D341Med (cell line): ENCODE data around the gene PDLIM3.
"Not testable (repeated sequence)": the region's sequence is repeated elsewhere in the genome, so short reads cannot be mapped to it uniquely, and the experiment has no call there.

ENCODE experiments used
- DNase-seq: peaks from one replicate; pipeline ENCODE4 v3.0.0; 2012; ENCODE audit warnings: low spot score

Gene PDLIM3

DNA sequence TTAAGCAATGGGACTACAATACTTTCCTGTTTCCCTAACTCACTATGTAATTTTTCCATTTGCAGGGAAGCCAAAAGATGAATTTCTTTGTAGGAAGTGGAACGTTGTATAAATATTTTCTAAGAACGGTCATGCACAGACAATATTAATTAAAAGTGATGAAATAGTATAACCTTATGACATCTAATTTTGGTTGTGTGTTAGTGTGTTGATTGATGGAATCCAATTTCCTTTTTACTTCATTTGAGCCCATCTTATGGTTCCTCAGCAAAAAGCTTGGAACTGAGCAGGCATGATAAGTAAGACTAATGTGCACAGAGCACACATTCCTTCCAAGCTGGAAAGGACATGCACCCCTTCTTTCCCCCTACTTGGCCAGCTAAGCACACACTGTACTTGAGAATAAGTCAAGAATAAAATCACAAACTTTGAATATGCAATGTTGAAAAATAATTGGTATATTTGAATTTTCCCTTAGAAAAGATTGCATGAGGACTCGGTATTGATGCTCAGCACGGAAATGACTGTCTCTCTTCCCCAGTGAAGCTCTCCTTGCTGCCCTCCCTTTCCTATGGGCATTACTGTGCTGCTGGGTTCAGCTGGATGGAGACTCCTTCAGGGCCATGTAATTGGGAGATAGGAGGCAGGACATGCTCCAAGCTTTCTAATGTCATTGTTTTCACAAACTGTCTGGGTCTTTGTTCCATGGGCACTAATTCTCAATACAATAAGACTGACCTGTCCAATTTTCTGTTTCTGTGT is 19.2 kb upstream of the PDLIM3 start:
- no peak for DNase-seq

DNA sequence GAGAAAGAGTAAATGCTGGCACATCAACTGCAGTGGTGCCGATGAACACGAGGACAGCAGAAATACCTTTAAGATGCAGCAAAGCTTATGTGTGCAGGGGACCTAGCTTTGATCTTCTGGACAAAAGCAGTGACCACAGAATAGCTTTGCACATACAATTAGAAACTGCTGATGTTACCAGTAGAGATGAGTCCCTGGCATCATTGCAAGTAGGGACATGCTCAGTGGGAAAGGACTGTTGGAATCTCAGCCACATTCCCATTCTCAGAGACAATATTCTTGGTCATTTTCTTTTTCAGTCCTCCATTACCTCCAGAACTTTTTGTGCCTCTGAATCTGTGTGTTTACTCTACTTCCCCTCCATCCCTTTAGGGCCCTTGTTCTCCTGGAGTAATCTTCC is 16.9 kb upstream of the PDLIM3 start:
- no peak for DNase-seq

DNA sequence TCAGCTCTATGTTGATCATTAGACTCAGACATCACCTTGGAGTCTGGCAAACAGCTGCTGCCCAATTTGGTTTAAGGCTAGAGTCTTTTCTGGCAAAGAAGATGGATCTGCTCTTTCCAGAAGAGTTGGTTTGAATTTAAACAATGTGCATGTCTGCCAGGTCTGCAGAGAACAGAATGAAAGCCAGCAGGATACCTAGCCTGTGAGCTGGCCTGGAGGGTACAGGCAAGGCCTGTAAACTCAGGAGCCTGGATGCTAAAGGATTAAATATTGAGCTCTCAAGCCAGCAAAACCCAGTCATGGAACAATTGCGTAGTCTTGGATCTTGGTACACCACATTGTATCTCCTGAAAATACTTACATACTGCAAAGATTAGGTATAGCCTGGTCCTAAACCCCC is 15.6 kb upstream of the PDLIM3 start:
- DNase-seq = no peak

DNA sequence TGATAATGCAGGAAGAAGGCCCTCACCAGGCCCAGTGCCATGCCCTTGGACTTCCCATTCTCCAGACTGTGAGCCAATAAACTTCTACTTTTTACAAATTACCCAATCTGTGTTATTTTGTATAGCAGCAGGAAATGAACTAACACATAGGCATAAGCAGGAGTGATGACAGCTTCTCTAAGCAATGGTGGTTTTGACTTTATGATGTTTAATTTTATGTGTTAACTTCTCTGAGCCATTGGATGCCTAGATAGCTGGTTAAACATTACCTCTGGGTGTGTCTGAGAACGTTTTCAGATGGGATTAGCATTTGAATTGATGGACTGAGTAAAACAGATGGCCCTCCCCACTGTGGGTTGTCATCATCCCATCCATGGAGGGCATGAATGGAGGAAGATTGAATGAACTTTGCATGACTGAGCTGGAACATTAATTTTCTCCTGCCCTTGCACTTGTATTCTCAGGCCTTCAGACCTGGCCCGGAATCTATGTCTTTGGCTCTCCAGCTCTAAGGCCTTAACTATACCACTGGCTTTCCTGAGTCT is 13.9 kb upstream of the PDLIM3 start:
- no peak for DNase-seq

DNA sequence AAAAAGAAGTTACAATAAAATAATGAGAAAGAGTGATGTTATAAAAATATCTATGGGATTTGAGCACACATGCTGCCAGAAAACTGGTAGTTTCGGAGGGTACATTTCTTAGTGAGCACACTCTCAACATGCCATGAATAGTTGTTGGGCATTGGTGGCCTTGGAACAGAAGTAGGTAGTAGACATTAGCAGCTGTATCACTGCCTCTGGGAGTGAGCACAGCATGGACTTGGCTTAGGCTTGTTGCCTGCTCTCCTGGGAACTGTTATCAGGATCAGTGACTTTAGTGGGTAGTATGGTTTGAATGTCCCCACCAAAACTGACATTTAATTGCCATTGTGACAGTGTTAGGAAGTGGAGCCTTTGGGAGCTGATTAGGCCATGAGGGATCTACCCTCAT is 13.3 kb upstream of the PDLIM3 start:
- no peak for DNase-seq

DNA sequence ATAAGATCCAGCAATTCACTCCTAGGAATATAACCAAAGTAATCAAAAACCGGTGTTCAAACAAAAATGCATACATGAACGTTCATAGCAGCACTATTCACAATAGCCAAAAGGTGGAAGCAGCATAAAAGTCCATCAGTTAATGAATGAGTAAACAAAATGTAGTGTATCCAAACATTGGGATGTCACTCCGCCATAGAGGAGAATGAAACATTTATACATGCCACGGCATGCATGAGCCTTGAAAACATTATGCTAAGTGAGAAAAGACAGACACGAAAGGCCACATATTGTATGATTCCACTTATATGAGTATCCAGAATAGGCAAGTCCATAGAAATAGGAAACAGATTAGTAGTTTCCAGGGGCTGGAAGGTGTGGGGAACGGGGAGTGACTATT is 11.0 kb upstream of the PDLIM3 start:
- no peak for DNase-seq

DNA sequence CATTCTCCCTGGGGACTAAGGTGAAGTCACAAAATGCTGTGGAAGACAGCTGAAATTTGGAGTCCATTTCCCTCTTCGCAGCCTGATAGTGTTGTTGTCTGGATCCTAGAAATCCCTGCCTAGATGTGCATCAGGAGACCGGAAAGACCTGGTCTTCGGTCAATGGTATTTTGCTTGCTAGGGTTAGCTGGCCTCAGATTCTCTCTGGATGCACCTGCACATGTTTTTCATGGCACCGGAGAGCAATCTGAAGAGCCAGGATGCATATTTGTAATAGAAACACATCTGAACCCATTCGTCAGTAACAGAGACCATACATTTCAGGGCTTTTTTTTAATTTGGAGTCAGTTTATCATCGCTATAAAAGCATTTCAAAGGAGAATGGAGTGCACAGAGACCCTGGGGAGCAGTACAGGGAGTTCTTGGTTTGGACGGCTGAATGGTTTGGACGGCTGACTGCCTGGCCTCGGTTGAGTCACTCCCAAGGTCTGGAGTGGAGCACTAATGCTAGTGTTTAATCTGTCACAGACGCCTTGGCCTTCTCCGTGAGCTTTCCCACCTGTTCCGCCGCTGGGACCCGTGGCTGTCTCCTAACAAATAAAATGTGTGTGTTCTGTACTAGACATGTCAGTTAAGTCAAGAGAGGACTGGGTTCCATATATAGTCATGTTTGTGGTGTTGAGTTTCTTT is 7.5 kb upstream of the PDLIM3 start:
- DNase-seq = no peak

DNA sequence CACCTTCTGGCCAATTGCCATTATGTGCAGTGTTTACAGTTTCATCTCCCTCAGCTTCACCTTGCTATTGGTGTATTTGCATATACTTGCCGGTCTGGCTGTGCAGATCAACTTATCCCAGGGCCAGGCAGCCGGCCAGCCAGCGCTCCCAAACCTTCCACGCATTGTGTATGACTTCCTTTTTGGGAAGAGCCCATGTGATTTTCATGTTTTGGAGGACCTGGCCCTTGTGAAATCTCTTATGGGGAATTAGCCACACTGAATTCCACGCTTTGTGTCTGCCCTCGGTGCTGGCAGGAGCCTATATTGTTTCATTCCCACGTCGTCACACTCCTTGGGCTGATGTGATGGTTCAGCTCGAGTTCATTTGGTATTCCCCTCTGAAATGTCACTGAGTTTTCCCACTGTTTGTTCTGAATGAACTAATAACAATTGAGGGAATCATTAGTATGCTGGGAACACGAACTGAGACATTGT is 6.0 kb upstream of the PDLIM3 start:
- no peak for DNase-seq

DNA sequence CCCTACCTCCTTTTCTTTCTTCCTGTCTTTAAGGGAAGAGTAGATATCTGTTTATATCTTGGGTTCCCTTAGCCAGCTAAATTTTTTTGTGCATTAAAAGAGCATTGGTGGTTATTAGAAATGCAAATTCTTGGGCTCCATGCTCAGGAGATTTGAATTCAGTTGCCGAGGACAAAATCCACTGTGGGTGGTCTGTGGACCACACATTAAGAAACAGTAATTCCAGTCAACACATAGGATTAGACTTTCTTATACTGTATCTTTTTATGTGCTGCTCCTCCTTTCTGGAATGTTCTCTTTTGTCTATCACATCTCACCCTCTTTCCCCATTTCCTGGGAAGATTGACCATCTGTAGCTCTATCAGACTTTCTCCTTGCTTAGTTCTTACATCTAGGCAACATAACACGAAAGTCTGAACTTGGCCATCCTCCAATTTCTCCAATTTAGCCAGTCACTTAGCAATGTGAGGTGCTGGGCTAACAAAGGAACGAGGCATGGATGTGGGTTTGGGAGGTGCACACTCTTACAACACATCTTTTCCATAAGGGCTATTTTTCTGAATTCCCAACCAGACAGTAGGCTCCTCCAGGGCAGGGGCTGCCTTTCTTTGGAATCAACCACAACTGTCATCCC is 5.3 kb upstream of the PDLIM3 start:
- no peak for DNase-seq

DNA sequence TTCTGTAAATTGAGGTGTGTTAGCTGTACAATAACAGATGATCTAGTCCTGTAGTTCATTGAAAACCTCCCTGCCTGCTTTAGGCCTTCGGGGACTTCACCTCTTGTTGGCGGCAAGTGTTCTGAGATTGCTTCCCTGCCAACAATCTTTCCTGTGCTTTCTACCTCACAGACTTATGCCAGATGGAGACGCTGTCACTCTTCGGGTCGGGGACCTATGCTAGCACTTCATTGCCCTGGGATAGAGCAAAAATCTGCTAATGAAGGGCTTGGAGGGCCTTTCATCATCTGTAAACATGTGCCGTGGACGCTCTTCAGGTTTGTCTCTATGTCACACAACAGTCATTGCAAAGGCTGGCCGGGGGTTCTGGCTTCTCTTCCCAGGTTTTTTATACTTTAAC is 4.7 kb upstream of the PDLIM3 start:
- DNase-seq = no peak

DNA sequence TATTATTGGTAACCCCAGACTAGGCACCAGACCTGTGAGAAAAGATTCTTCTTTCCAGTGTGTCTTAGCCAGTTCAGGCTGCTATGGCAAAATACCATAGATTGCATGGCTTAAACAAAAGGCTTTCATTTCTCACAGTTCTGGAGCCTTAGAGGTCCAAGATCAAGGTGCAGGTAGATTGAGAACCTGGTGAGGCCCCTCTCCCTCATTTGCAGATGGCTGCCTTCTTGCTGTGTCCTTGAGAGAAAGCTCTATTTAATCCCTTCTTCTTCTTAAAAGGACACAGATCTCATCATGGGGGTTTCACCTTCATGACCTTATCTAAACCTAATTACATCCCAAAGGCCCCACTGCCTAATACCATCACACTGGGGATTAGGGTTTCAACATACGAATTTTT is 3.5 kb upstream of the PDLIM3 start:
- no peak for DNase-seq

DNA sequence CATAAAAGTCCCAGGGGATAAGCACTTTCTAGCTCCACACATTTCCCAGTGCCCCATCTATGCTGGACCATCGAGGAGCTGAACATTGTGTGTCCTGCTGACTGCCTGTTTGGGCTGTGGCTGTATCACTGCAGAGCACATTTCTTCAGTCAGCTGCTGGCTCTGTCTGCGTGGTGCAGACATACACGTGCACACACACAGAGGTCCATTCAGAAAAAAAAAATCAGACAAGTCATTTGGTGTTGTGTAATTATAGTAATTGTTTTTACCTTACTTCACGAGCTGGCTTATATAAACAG is 1.1 kb upstream of the PDLIM3 start:
- no peak for DNase-seq

DNA sequence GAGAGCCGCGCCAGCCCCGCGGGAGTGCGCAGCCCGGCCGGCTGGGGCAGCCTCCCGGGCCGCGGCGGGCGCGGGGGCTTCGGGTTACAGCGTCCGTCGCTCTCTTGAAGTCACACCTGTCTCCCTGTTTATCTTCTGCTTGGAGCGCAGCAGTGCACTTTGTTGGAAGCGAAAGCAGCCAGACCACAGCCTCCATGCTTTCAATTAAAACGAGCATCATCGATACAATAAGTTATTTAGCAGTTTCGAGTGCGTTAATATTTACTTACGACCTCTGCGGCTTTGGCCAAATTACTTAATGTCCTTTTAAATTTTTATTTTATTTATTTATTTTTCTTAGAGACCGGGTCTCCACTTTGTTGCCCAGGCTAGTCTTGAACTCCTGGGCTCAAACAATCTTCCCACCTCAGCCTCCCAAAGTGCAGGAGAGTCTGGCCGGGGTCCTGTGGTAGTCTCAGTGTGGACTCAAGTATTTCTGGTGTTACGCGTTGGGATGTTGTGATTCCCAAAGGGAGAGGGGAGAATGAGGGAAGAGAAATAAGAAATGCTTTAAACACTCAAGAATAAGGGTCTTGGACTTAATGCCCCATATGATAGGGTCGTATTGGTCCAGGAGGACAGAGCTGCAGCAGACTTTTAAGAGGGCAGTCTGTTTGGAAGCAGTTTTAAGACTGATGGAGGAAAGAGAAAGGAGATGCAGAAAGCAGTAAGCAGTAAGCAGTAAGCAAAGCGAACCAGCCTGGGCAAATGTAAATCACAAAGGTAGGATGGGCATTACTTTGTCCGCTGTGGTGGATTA is 504 bp upstream of the PDLIM3 start:
- DNase-seq = no peak

DNA sequence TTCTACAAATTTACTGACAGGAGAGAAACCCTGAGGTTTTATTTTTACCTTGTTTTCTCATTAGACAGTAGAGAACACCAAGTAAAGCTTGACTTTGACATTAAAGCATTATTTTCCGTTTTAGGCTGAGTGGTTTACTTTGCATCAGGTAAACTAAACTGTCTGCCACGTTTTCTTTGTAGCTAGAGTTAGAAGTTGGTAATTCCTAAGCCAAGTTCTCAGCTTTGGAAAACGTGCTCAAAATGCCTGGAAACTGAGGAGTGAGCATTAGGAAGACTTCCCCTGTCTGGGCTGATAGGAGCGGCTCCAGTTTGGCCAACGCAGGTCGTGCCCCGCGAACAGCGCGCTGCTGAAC is 819 bp downstream of the PDLIM3 start:
- DNase-seq = no peak

DNA sequence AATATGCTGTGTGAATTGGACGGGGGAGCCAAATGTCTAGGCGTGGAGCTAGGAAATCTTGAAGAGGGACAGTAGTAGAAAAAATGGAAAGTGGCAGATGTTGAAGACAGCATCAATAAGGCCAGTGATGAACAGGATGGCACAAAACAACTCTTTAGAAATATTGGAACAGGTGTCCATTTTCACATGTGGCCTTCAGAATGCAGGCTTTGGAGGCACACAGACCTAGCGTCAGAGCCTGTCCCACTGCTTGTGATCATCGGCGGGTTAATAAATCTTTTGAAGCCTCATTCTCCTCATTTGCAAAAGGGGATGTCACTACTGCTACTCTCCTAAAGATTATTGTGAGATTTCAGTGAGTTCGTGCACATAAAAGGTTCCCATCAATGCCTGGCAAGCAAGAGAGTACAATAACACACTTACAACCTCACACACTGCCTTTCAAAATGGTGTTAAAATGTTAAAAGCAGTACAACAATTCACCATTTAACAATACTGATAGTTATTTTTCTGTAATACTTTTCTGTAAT is 2.4 kb downstream of the PDLIM3 start:
- DNase-seq = no peak

DNA sequence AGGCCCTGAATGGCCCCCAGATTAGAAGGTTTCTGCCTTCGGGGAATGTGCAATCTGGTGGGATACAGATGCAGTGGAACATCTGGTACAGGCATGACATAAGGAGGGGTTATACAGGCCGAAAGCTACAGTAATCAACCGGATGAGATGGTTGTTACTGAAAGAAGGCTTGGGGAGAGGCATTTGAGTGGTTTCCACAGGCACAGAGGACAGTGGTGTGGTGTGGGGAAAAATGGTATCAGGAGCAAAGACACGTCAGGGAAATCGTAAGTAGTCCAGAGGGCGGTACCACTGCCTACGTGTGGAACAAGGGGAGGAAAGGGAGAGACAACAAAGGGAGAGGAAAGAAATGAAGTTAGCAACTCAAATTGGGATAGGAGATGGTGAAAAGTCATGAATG is 3.0 kb downstream of the PDLIM3 start:
- no peak for DNase-seq

DNA sequence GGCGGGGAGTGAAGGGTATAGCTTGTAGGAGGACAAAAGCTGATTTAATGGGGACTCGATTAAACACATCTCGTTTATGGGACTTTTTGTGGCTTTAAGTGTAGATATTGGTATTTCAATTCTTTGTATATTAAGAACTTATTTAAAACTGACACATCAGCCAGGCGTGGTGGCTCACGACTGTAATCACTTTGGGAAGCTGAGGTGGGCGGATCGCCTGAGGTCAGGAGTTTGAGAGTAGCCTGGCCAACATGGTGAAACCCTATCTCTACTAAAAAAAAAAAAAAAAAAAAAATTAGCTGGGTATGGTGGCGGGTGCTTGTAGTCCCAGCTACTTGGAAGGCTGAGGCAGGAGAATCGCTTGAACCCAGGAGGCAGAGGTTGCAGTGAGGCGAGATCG is 3.7 kb downstream of the PDLIM3 start:
- not testable (repeated sequence) for DNase-seq

DNA sequence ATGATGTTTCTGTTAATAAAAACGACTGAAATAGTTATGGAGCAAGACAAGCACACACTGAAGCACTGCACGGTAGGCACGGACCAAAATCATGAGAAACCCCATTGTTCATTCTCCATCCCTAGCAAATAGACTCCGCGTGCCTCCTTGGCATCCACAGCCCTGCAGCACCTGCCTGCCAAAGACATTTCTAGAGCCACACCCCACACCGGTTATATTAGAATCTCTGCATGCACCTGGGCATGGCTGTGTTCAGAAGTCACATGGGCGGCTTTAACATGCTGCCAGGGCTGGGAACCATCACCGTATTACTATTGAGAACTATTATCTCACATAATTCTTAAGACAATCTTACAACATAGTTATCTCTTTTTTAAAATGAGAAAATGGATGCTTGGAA is 5.9 kb downstream of the PDLIM3 start:
- DNase-seq = no peak

DNA sequence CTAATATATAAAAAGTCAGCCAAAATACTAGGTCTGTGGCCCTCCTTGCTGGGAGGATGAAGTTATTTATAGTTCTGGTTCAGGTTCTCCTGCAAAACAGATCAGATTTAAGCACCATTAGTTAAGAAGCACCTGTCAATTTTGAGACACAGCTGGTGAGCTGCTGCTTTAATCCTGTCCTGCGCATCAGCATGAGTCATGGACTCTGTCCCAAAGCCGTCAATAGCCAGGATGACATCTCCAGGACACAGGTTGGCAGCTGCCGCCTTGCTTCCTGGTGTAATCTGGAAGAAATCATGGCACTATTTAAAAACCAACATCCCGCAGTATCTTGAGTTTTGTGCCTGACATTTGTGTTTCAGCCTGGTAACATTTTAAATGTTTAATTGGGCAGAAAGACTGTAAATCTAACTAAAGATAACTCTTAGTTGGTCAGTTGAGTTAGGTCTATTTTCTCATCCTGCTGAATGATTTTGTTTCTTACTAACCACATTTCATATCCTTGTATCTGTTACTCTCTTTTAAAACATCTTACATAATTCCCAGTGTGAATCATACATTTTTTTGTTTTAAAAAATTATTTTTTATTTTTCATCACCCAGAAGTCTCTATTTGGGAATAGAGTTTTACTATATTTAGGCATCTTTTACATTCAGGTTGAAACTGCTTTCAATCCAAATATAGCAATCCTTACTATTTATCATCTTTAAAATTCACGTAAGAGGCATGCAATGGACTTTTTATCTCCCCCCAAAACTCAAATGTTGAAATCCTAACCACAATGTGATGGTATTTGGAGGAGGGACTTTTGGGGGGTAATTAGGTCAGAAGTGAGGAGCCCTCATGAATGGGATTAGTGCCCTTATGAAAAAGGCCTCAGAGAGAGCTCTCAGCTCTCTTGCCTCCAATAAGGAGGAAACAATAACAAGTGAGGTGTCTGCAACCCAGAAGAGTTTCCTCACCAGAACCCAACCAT is 10.1 kb downstream of the PDLIM3 start:
- DNase-seq = no peak

DNA sequence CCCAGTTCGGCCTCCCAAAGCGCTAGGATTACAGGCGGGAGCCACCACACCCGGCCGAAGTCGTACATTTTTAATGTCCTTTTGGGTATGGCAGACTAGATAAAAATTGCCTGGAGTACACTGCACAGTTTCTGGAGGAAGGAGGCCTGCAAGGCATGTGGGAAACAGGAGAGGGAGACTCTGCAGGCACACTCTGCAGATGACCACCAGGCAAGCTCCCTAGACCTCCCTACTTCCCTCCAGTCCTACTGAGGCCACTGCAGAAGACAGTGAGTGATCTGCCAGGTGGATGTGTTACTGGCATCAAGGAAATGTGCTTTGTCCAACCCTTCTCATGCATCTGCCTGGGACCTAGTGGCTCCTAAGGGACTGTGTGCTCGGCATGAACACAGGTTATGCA is 11.4 kb downstream of the PDLIM3 start:
- no peak for DNase-seq

DNA sequence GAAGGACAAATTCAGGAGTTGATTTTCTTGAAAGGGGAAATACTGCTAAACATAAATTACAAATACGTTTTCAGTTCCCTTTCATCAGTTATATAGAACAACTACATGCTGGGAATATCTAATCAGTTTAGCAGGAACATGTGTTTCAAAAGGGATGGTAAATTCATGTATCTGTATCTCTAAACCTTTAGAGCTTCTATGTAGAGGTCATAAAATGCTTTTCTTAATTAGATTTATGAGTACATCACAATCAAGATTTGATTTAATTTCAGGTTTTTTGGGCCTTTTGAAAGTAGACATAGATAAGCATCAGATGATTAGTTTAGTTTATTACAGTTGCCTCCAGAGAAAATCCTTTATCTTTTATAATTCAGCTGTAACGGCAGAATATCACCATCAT is 12.9 kb downstream of the PDLIM3 start:
- no peak for DNase-seq
